IMR-90 (cell line): ENCODE data around the gene PTGES3L.

Experiments used
- CEBPB ChIP-seq: IDR thresholded peaks from 2 replicates; pipeline ENCODE4 v1.6.1; 2012; ENCODE audit warnings: low read depth, low read length, improper control_type of control experiment
- CTCF ChIP-seq: conservative IDR thresholded peaks from 2 replicates; pipeline ENCODE4 v1.5.1; 2012; ENCODE audit warnings: mild to moderate bottlenecking, low read depth, low read length, improper control_type of control experiment
- FOS ChIP-seq: fragments of 150-350 bp; IDR thresholded peaks from 2 replicates; pipeline ENCODE4 v1.6.1; 2016; ENCODE audit warnings: low read depth, low read length
- MAZ ChIP-seq: IDR thresholded peaks from 2 replicates; pipeline ENCODE4 v1.6.1; 2012; ENCODE audit warnings: low read depth, mild to moderate bottlenecking, low read length, improper control_type of control experiment, moderate library complexity, borderline replicate concordance
- POLR2A ChIP-seq: IDR thresholded peaks from 2 replicates; pipeline ENCODE4 v1.6.1; 2012; ENCODE audit warnings: mild to moderate bottlenecking, low read depth, low read length
- RCOR1 ChIP-seq: IDR thresholded peaks from 2 replicates; pipeline ENCODE4 v1.6.1; 2012; ENCODE audit warnings: mild to moderate bottlenecking, low read length, improper control_type of control experiment; ENCODE audit not compliant: insufficient replicate concordance

GRCh38 chr17:43014649-43015542, 35.0 kb upstream of the PTGES3L start:
- TF ChIP-seq CTCF (no peak), POLR2A (no peak), FOS (no peak), CEBPB (no peak), MAZ (no peak), RCOR1 (no peak)
